Upper lobe of left lung (tissue), 4 donors: ENCODE results near the gene CDK6.
A peak's percentile ranks its signal among the peaks of the same experiment; 100 is the strongest.

Experiments
- CTCF ChIP-seq, 6 experiments: fragments of 450-650 bp in 4 of 6; fragments of 200-600 bp in 2 of 6; sonication (generic) in 2 of 6; IDR thresholded peaks; one replicate each; pipeline ENCODE4 v1.5.1; 2016 to 2019; ENCODE audit warnings: antibody characterized with exemption in 6 of 6
- POLR2AphosphoS5 ChIP-seq, 2 donors: sonication (generic); formaldehyde crosslinking; IDR thresholded peaks; one replicate each; pipeline ENCODE4 v1.5.1; 2017; ENCODE audit warnings: antibody characterized with exemption in 2 of 2

- no peak for TF ChIP-seq POLR2AphosphoS5 (IDR thresholded peaks at IDR 0.05)
- TF ChIP-seq CTCF (IDR thresholded peaks at IDR 0.05): peak; percentile 25 to 65 (median 48)
Observed at GRCh38 chr7:92691578-92691977, 144.8 kb downstream of the CDK6 start.
